ENCODE measurements around the gene BCAS3.

DNA sequence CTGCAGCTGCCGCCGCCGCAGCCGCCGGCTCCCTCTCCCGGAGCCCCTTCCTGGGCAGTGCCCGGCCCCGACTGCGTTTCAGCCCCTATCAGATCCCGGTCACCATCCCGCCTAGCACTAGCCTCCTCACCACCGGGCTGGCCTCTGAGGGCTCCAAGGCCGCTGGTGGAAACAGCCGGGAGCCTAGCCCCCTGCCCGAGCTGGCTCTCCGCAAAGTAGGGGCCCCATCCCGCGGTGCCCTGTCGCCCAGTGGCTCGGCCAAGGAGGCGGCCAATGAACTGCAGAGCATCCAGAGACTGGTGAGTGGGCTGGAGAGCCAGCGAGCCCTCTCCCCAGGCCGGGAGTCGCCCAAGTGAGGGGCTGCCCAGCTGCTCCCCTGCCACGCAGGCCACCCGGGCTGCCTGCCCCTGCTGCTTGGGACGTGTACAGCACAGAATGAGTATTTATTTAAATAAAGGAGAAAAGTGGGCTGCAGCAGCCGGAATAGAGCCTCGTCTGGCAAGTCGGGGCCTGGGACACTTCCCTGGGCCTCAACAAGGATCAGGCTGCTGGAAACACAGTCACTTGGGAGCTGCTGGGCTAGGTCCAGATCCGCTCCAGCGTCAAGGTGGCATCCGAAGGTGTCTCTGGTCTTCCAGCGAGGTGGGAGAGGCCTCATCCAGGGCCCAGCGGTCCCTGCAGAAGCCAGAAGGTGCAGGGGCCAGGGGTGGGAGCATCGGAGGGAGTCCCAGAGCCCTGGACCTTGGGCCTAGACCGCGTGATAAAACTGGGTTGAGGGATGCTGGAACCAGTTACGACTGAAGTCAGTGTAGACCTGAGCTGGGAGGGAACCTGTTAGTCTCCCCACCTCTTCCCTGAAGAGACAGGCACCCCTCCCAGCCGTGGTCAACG, 730.7 kb downstream of the BCAS3 start:
- no peak for TF ChIP-seq BACH2 (CRISPR knock-in tag; IDR thresholded peaks at IDR 0.05; ENCODE audit: borderline replicate concordance)
- TF ChIP-seq, protein P1, sequence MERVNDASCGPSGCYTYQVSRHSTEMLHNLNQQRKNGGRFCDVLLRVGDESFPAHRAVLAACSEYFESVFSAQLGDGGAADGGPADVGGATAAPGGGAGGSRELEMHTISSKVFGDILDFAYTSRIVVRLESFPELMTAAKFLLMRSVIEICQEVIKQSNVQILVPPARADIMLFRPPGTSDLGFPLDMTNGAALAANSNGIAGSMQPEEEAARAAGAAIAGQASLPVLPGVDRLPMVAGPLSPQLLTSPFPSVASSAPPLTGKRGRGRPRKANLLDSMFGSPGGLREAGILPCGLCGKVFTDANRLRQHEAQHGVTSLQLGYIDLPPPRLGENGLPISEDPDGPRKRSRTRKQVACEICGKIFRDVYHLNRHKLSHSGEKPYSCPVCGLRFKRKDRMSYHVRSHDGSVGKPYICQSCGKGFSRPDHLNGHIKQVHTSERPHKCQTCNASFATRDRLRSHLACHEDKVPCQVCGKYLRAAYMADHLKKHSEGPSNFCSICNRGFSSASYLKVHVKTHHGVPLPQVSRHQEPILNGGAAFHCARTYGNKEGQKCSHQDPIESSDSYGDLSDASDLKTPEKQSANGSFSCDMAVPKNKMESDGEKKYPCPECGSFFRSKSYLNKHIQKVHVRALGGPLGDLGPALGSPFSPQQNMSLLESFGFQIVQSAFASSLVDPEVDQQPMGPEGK (CRISPR knock-in tag; IDR thresholded peaks at IDR 0.05; ENCODE audit: borderline replicate concordance): no peak
- no peak for TF ChIP-seq ESRRG (CRISPR knock-in tag; IDR thresholded peaks at IDR 0.05)
- TF ChIP-seq CREB5 (CRISPR knock-in tag; IDR thresholded peaks at IDR 0.05; ENCODE audit: low read depth): no peak
- no peak for TF ChIP-seq SNAI2 (CRISPR knock-in tag; IDR thresholded peaks at IDR 0.05)
- no peak for TF ChIP-seq ZFP30 (CRISPR knock-in tag; IDR thresholded peaks at IDR 0.05)
- TF ChIP-seq RARB (CRISPR knock-in tag; IDR thresholded peaks at IDR 0.05): no peak
- TF ChIP-seq TOX (CRISPR knock-in tag; IDR thresholded peaks at IDR 0.05; ENCODE audit: borderline replicate concordance): no peak
- no peak for TF ChIP-seq ZNF565 (CRISPR knock-in tag; conservative IDR thresholded peaks at IDR 0.05; ENCODE audit: low read depth)
- TF ChIP-seq ARNTL (CRISPR knock-in tag; IDR thresholded peaks at IDR 0.05; ENCODE audit: borderline replicate concordance, low read depth): no peak
- TF ChIP-seq CSRNP3 (CRISPR knock-in tag; IDR thresholded peaks at IDR 0.05): no peak
- TF ChIP-seq ISL1 (CRISPR knock-in tag; IDR thresholded peaks at IDR 0.05): no peak
